Measurements from ENCODE around the gene CTNND2.

GRCh38 chr5:11853796-11854195 lies 50.5 kb downstream of the CTNND2 start:
- no peak for TF ChIP-seq CTCF (IDR thresholded peaks at IDR 0.05 in 8 of 11, conservative IDR thresholded peaks at IDR 0.05 in 3 of 11)
- no peak for TF ChIP-seq POLR2AphosphoS5 (IDR thresholded peaks at IDR 0.05)
